Measurements from ENCODE around the gene ERBB4. TPM values are rescaled to one million over a fixed set of nuclear protein-coding genes. Genes with fewer than 3 reads are reported as not detected.

Gene ERBB4
- total RNA-seq, 2 experiments from 2014 or later: not detected

- H3K9me3 Mint-ChIP-seq: peaks cover 7% of the 10 kb centered on the region
- no peaks in the 10 kb centered on the region for H3K27me3 ChIP-seq (ENCODE audit: control insufficient read depth in 1 of 2, insufficient read depth in 2 of 2, low read length in 2 of 2)
- H3K36me3 Mint-ChIP-seq (ENCODE audit: low read depth): no peaks in the 10 kb centered on the region
- no peaks in the 10 kb centered on the region for H3K36me3 ChIP-seq (ENCODE audit: insufficient read depth, low read length)
- POLR2A ChIA-PET: no interaction called here
- DNase-seq (no peak), ATAC-seq (ENCODE audit: poor library complexity) (no peak)
- CTCF ChIA-PET: no interaction called here
- no peaks in the 10 kb centered on the region for H3K4me1 ChIP-seq (ENCODE audit: insufficient read depth, low read length)
- H3K9me3 ChIP-seq (ENCODE audit: control insufficient read depth in 1 of 2, insufficient read depth in 1 of 2, low read length in 2 of 2): no peaks in the 10 kb centered on the region
- TF ChIP-seq, protein P1, sequence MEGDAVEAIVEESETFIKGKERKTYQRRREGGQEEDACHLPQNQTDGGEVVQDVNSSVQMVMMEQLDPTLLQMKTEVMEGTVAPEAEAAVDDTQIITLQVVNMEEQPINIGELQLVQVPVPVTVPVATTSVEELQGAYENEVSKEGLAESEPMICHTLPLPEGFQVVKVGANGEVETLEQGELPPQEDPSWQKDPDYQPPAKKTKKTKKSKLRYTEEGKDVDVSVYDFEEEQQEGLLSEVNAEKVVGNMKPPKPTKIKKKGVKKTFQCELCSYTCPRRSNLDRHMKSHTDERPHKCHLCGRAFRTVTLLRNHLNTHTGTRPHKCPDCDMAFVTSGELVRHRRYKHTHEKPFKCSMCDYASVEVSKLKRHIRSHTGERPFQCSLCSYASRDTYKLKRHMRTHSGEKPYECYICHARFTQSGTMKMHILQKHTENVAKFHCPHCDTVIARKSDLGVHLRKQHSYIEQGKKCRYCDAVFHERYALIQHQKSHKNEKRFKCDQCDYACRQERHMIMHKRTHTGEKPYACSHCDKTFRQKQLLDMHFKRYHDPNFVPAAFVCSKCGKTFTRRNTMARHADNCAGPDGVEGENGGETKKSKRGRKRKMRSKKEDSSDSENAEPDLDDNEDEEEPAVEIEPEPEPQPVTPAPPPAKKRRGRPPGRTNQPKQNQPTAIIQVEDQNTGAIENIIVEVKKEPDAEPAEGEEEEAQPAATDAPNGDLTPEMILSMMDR (IDR thresholded peaks at IDR 0.05): no peak
- no peaks in the 10 kb centered on the region for H3K27me3 Mint-ChIP-seq
- intact Hi-C loops (cut with DNase I, micrococcal nuclease): no loop called here
- no peaks in the 10 kb centered on the region for H3K4me1 Mint-ChIP-seq (ENCODE audit: low read depth)
- H3K4me3 Mint-ChIP-seq: no peak overlapping the region
- H3K27ac ChIP-seq (ENCODE audit: low read depth in 1 of 2, low read length in 2 of 2): no peak overlapping the region
- no peak overlapping the region for H3K27ac Mint-ChIP-seq
- no peak overlapping the region for H3K4me3 ChIP-seq (ENCODE audit: low read length)
These were observed 243.0 kb downstream of the ERBB4 start for GRCh38 chr2:212295571-212295970.

DNA sequence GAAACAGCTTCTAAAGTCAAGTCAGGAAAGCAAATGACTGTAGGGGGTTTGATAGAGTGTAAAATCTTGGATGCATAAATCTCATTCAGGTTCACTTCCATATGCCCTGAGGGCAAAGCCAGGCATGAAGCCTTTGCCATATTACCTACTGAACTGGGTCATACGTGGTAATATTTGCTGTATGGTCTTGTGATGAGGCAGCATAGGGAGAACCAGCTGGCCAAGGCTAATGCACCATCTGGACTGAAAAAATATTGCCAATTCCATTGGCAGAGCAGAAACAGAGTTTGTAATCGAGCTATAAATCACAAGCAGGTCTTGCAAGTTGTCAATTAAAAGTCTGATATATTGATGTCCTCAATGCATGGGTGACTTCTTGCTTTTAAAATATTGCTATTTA is 243.8 kb downstream of the ERBB4 start:
- Histone ChIP-seq H3K27ac (ENCODE audit: low read depth in 1 of 2, low read length in 2 of 2) (no peak overlapping the region), H3K4me1 (ENCODE audit: insufficient read depth, low read length) (no peaks in the 10 kb centered on the region), H3K4me3 (ENCODE audit: low read length) (no peak overlapping the region), H3K27me3 (ENCODE audit: control insufficient read depth in 1 of 2, insufficient read depth in 2 of 2, low read length in 2 of 2) (no peaks in the 10 kb centered on the region), H3K9me3 (ENCODE audit: control insufficient read depth in 1 of 2, insufficient read depth in 1 of 2, low read length in 2 of 2) (no peaks in the 10 kb centered on the region), H3K36me3 (ENCODE audit: insufficient read depth, low read length) (no peaks in the 10 kb centered on the region)
- no peak for DNase-seq
- Mint-ChIP-seq H3K4me3 (no peak overlapping the region), H3K36me3 (ENCODE audit: low read depth) (no peaks in the 10 kb centered on the region), H3K9me3 (peaks cover 4% of the 10 kb centered on the region), H3K4me1 (ENCODE audit: low read depth) (no peaks in the 10 kb centered on the region), H3K27me3 (no peaks in the 10 kb centered on the region), H3K27ac (no peak overlapping the region)
- no peak for ATAC-seq (ENCODE audit: poor library complexity)
- TF ChIP-seq, protein P1 (IDR thresholded peaks at IDR 0.05): no peak
- ChIA-PET CTCF (no interaction called here), POLR2A (no interaction called here)
- intact Hi-C loops (cut with DNase I, micrococcal nuclease): no loop called here

- TF ChIP-seq, protein P1 (IDR thresholded peaks at IDR 0.05): no peak
- ChIA-PET POLR2A (interaction anchor here (0.6 kb wide), 1 partner anchor 242 kb away, joined by 4 read pairs; no protein-coding TSS in a partner anchor), CTCF (no interaction called here)
- intact Hi-C loops (cut with DNase I, micrococcal nuclease): no loop called here
- H3K4me1 Mint-ChIP-seq (ENCODE audit: low read depth): no peaks in the 10 kb centered on the region
- H3K27me3 Mint-ChIP-seq: no peaks in the 10 kb centered on the region
- H3K4me1 ChIP-seq (ENCODE audit: insufficient read depth, low read length): no peaks in the 10 kb centered on the region
- ATAC-seq (ENCODE audit: poor library complexity) (no peak), DNase-seq (no peak)
- H3K27me3 ChIP-seq (ENCODE audit: control insufficient read depth in 1 of 2, insufficient read depth in 2 of 2, low read length in 2 of 2): no peaks in the 10 kb centered on the region
- H3K4me3 ChIP-seq (ENCODE audit: low read length): no peak overlapping the region
- no peak overlapping the region for H3K4me3 Mint-ChIP-seq
- peaks cover 0 to 7% of the 10 kb centered on the region in 2 experiments for H3K9me3 ChIP-seq (ENCODE audit: control insufficient read depth in 1 of 2, insufficient read depth in 1 of 2, low read length in 2 of 2)
- peaks cover 9% of the 10 kb centered on the region for H3K9me3 Mint-ChIP-seq
- H3K36me3 ChIP-seq (ENCODE audit: insufficient read depth, low read length): no peaks in the 10 kb centered on the region
- H3K27ac ChIP-seq (ENCODE audit: low read depth in 1 of 2, low read length in 2 of 2): no peak overlapping the region
- H3K27ac Mint-ChIP-seq: no peak overlapping the region
- H3K36me3 Mint-ChIP-seq (ENCODE audit: low read depth): no peaks in the 10 kb centered on the region
These were observed 249.3 kb downstream of the ERBB4 start for GRCh38 chr2:212289301-212289700.

All from CD4-positive, alpha-beta T cell (primary cell).